GM10248 (cell line): ENCODE data around the gene DIP2A.

Experiments
- CTCF ChIA-PET: fragments of 300-600 bp; sonication (Branson Sonifier 250); formaldehyde crosslinking; extraction: SDS; loops from one replicate; lab custom pipeline; 2021; ENCODE audit warnings: antibody characterized with exemption; lab: Yijun Ruan, JAX
- POLR2A ChIA-PET: fragments of 350-650 bp; sonication (Branson Sonifier 250); formaldehyde crosslinking; extraction: SDS; loops from one replicate; lab custom pipeline; 2020; ENCODE audit warnings: antibody characterized with exemption; lab: Yijun Ruan, JAX
- DNase-seq: peaks from one replicate; pipeline ENCODE4 v3.0.0; 2012; ENCODE audit errors: extremely low spot score
- CTCF ChIP-seq: IDR thresholded peaks from 2 replicates; pipeline ENCODE4 v1.5.1; 2012; ENCODE audit warnings: mild to moderate bottlenecking, low read depth; ENCODE audit errors: extremely low read depth, missing control alignments, control extremely low read depth

The DIP2A gene

GRCh38 chr21:46425041-46425440, 33.6 kb upstream of the DIP2A start:
- ChIA-PET POLR2A (no interaction called here), CTCF (interaction anchor here (1.3 kb wide), 2 partner anchors 12 to 74 kb away, joined by 3 to 4 read pairs; no protein-coding TSS in a partner anchor)
- no peak for TF ChIP-seq CTCF
- no peak for DNase-seq

- no peak for DNase-seq
- no peak for TF ChIP-seq CTCF
- CTCF ChIA-PET, result interaction anchor here (1.3 kb wide), 2 partner anchors 11 to 74 kb away, joined by 3 to 4 read pairs; no protein-coding TSS in a partner anchor
- POLR2A ChIA-PET, result no interaction called here
Observed at GRCh38 chr21:46425571-46425970, 33.1 kb upstream of the DIP2A start.

- POLR2A ChIA-PET, result no interaction called here
- DNase-seq, result no peak
- CTCF ChIA-PET, result interaction anchor here (1.3 kb wide), 2 partner anchors 10 to 73 kb away, joined by 3 to 4 read pairs; no protein-coding TSS in a partner anchor
- TF ChIP-seq CTCF, result no peak
Observed at GRCh38 chr21:46426313-46427046, 32.2 kb upstream of the DIP2A start.

GRCh38 chr21:46427516-46427915, 31.2 kb upstream of the DIP2A start:
- TF ChIP-seq CTCF, result no peak
- POLR2A ChIA-PET, result no interaction called here
- DNase-seq, result no peak
- CTCF ChIA-PET, result interaction anchor here (1.6 kb wide), 1 partner anchor 13 kb away, joined by 4 read pairs; no protein-coding TSS in a partner anchor

- ChIA-PET POLR2A (no interaction called here), CTCF (interaction anchor here (0.8 to 1.6 kb wide), 2 partner anchors 12 to 275 kb away, joined by 3 to 4 read pairs; no protein-coding TSS in a partner anchor)
- TF ChIP-seq CTCF, result no peak
- no peak for DNase-seq
Observed at GRCh38 chr21:46428286-46428685, 30.4 kb upstream of the DIP2A start.

- no peak for TF ChIP-seq CTCF
- POLR2A ChIA-PET, result no interaction called here
- no peak for DNase-seq
- CTCF ChIA-PET, result interaction anchor here (0.8 to 1.6 kb wide), 2 partner anchors 11 to 275 kb away, joined by 3 to 4 read pairs; no protein-coding TSS in a partner anchor
Observed at GRCh38 chr21:46428987-46429710, 29.5 kb upstream of the DIP2A start.
